Upper lobe of left lung (tissue), 4 donors: Measurements from ENCODE around the gene CNDP2.

Experiments
- EP300 ChIP-seq, 4 donors: sonication (generic); formaldehyde crosslinking; IDR thresholded peaks; one replicate each; pipeline ENCODE4 v1.5.1; 2017; ENCODE audit warnings: antibody characterized with exemption in 4 of 4, control low read depth in 2 of 4
- POLR2AphosphoS5 ChIP-seq, 2 donors: sonication (generic); formaldehyde crosslinking; IDR thresholded peaks; one replicate each; pipeline ENCODE4 v1.5.1; 2017; ENCODE audit warnings: antibody characterized with exemption in 2 of 2
- TF ChIP-seq, protein P1 (sequence below), 6 experiments: fragments of 450-650 bp in 4 of 6; fragments of 200-600 bp in 2 of 6; sonication (generic) in 2 of 6; IDR thresholded peaks; one replicate each; pipeline ENCODE4 v1.5.1; 2016 to 2019; ENCODE audit warnings: antibody characterized with exemption in 6 of 6

DNA sequence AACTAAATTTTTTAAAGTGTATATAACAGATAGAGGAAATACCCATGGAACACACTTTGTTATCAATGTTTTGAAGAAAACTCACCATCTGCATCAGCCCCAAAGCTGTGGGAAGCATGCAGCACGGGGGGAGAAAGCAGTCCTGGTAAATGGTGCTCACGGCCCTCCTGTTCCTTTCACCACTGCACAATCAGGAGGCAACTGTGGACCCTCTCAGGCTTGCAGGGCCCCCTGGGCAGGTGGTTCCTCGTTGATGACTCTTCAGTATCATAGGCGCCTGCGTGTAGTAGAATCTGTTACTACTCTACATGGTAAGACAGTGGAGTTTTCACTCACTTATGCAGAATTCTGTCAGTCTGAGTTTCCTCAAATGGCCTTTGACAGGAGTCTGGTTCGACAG is 33.2 kb downstream of the CNDP2 start:
- TF ChIP-seq POLR2AphosphoS5 (IDR thresholded peaks at IDR 0.05) (no peak), EP300 (IDR thresholded peaks at IDR 0.05) (no peak)
- TF ChIP-seq, protein P1, sequence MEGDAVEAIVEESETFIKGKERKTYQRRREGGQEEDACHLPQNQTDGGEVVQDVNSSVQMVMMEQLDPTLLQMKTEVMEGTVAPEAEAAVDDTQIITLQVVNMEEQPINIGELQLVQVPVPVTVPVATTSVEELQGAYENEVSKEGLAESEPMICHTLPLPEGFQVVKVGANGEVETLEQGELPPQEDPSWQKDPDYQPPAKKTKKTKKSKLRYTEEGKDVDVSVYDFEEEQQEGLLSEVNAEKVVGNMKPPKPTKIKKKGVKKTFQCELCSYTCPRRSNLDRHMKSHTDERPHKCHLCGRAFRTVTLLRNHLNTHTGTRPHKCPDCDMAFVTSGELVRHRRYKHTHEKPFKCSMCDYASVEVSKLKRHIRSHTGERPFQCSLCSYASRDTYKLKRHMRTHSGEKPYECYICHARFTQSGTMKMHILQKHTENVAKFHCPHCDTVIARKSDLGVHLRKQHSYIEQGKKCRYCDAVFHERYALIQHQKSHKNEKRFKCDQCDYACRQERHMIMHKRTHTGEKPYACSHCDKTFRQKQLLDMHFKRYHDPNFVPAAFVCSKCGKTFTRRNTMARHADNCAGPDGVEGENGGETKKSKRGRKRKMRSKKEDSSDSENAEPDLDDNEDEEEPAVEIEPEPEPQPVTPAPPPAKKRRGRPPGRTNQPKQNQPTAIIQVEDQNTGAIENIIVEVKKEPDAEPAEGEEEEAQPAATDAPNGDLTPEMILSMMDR (IDR thresholded peaks at IDR 0.05), result no peak
